Large intestine (tissue), 3 donors: Measurements from ENCODE around the gene SNX5. TPM values are rescaled to one million over a fixed set of nuclear protein-coding genes. Genes with fewer than 3 reads are reported as not detected.

Experiments
- DNase-seq, 2 donors: peaks; one replicate each; pipeline versions ENCODE4 v3.0.0 to v3.0.0-alpha.2; 2013
- H3K27ac ChIP-seq: one replicate; pipeline ENCODE4 v1.5.1; 2013; ENCODE audit warnings: low read length
- H3K27me3 ChIP-seq: 2 replicates; pipeline ENCODE4 v1.6.1; 2013; ENCODE audit warnings: low read length; ENCODE audit not compliant: control insufficient read depth, insufficient read depth
- H3K36me3 ChIP-seq: 2 replicates; pipeline ENCODE4 v1.6.1; 2013; ENCODE audit warnings: low read length; ENCODE audit not compliant: control insufficient read depth, insufficient read depth
- H3K4me1 ChIP-seq: one replicate; pipeline ENCODE4 v1.6.1; 2013; ENCODE audit warnings: low read length; ENCODE audit not compliant: control insufficient read depth, insufficient read depth
- H3K4me3 ChIP-seq: one replicate; pipeline ENCODE4 v1.5.1; 2013; ENCODE audit warnings: low read length
- H3K9me3 ChIP-seq: one replicate; pipeline ENCODE4 v1.6.1; 2013; ENCODE audit warnings: mild to moderate bottlenecking, low read depth, low read length, moderate library complexity; ENCODE audit not compliant: control insufficient read depth
- WGBS: methylation state at CpG from one replicate; pipeline ENCODE4 v1.1.5; 2013; ENCODE audit warnings: low lambda C conversion rate; ENCODE audit not compliant: insufficient coverage; 5-methylcytosine and 5-hydroxymethylcytosine counted together
- polyA plus RNA-seq: library from polyadenylated mRNA; unstranded; fragments of 120-200 nt; gene quantifications from one replicate; pipeline ENCODE4 v1.2.1, GENCODE V29; 2013

Gene SNX5
- polyA plus RNA-seq, 1 donor = 197 TPM

GRCh38 chr20:18009116-18009515 is 40.5 kb upstream of the SNX5 start:
- Histone ChIP-seq H3K4me3 (no peak overlapping the region), H3K27me3 (no peaks in the 10 kb centered on the region), H3K36me3 (no peaks in the 10 kb centered on the region), H3K4me1 (peaks cover 11% of the 10 kb centered on the region), H3K27ac (peak overlapping the region; percentile 62), H3K9me3 (no peaks in the 10 kb centered on the region)
- no CpG with 5 or more reads among the region's 7 CpGs for WGBS
- peak in 1 of 2 donors; percentile 64 for DNase-seq

- no peaks in the 10 kb centered on the region for H3K9me3 ChIP-seq
- H3K4me3 ChIP-seq = no peak overlapping the region
- no peaks in the 10 kb centered on the region for H3K27me3 ChIP-seq
- no peak overlapping the region for H3K27ac ChIP-seq
- no CpG with 5 or more reads among the region's 19 CpGs for WGBS
- peaks cover 16% of the 10 kb centered on the region for H3K4me1 ChIP-seq
- no peaks in the 10 kb centered on the region for H3K36me3 ChIP-seq
- no peak for DNase-seq
Observed at GRCh38 chr20:18007534-18008292, 39.1 kb upstream of the SNX5 start.

- H3K9me3 ChIP-seq = no peaks in the 10 kb centered on the region
- H3K4me1 ChIP-seq = peaks cover 16% of the 10 kb centered on the region
- H3K4me3 ChIP-seq = no peak overlapping the region
- no peaks in the 10 kb centered on the region for H3K27me3 ChIP-seq
- WGBS = 40% methylated on average over 1 of the region's 7 CpGs
- no peak for DNase-seq
- H3K27ac ChIP-seq = no peak overlapping the region
- H3K36me3 ChIP-seq = no peaks in the 10 kb centered on the region
Observed at GRCh38 chr20:18006684-18007083, 38.1 kb upstream of the SNX5 start.

- no peak overlapping the region for H3K4me3 ChIP-seq
- H3K4me1 ChIP-seq = peaks cover 16% of the 10 kb centered on the region
- no peaks in the 10 kb centered on the region for H3K36me3 ChIP-seq
- H3K9me3 ChIP-seq = no peaks in the 10 kb centered on the region
- no peak for DNase-seq
- H3K27me3 ChIP-seq = no peaks in the 10 kb centered on the region
- no peak overlapping the region for H3K27ac ChIP-seq
- WGBS = no CpG with 5 or more reads among the region's 6 CpGs
Observed at GRCh38 chr20:18005990-18006364, 37.4 kb upstream of the SNX5 start.

GRCh38 chr20:18005170-18005989 is 36.8 kb upstream of the SNX5 start:
- peak in 1 of 2 donors; percentile 42 for DNase-seq
- Histone ChIP-seq H3K36me3 (no peaks in the 10 kb centered on the region), H3K9me3 (no peaks in the 10 kb centered on the region), H3K27ac (peak overlapping the region; percentile 37), H3K4me3 (no peak overlapping the region), H3K27me3 (no peaks in the 10 kb centered on the region), H3K4me1 (peaks cover 16% of the 10 kb centered on the region)
- no CpG with 5 or more reads among the region's 21 CpGs for WGBS

- Histone ChIP-seq H3K9me3 (no peaks in the 10 kb centered on the region), H3K27me3 (no peaks in the 10 kb centered on the region), H3K27ac (no peak overlapping the region), H3K4me1 (peaks cover 16% of the 10 kb centered on the region), H3K4me3 (no peak overlapping the region), H3K36me3 (no peaks in the 10 kb centered on the region)
- no peak for DNase-seq
- WGBS = no CpG with 5 or more reads among the region's 8 CpGs
Observed at GRCh38 chr20:18004384-18005031, 35.9 kb upstream of the SNX5 start.

- no peaks in the 10 kb centered on the region for H3K36me3 ChIP-seq
- WGBS = no CpG with 5 or more reads among the region's 5 CpGs
- no peak overlapping the region for H3K27ac ChIP-seq
- no peaks in the 10 kb centered on the region for H3K27me3 ChIP-seq
- H3K4me3 ChIP-seq = no peak overlapping the region
- DNase-seq = peak in 1 of 2 donors; percentile 29
- H3K4me1 ChIP-seq = peaks cover 12% of the 10 kb centered on the region
- no peaks in the 10 kb centered on the region for H3K9me3 ChIP-seq
Observed at GRCh38 chr20:18003897-18004296, 35.3 kb upstream of the SNX5 start.

GRCh38 chr20:18001131-18001921 is 32.7 kb upstream of the SNX5 start:
- H3K36me3 ChIP-seq = no peaks in the 10 kb centered on the region
- peaks cover 12% of the 10 kb centered on the region for H3K4me1 ChIP-seq
- WGBS = 74% methylated on average over 4 of the region's 10 CpGs
- peak in 1 of 2 donors; percentile 43 for DNase-seq
- H3K27me3 ChIP-seq = no peaks in the 10 kb centered on the region
- H3K4me3 ChIP-seq = no peak overlapping the region
- H3K9me3 ChIP-seq = no peaks in the 10 kb centered on the region
- H3K27ac ChIP-seq = no peak overlapping the region

- Histone ChIP-seq H3K4me3 (no peak overlapping the region), H3K36me3 (no peaks in the 10 kb centered on the region), H3K27ac (no peak overlapping the region), H3K9me3 (no peaks in the 10 kb centered on the region), H3K4me1 (peaks cover 10% of the 10 kb centered on the region), H3K27me3 (no peaks in the 10 kb centered on the region)
- WGBS = 90% methylated on average over 2 of the region's 4 CpGs
- DNase-seq = no peak
Observed at GRCh38 chr20:17999566-17999965, 31.0 kb upstream of the SNX5 start.

- Histone ChIP-seq H3K4me1 (no peaks in the 10 kb centered on the region), H3K9me3 (no peaks in the 10 kb centered on the region), H3K27ac (no peak overlapping the region), H3K27me3 (no peaks in the 10 kb centered on the region), H3K4me3 (no peak overlapping the region), H3K36me3 (no peaks in the 10 kb centered on the region)
- DNase-seq = no peak
- WGBS = 100% methylated on average over 3 of the region's 5 CpGs
Observed at GRCh38 chr20:17998446-17998845, 29.9 kb upstream of the SNX5 start.
